NB4 (cell line): ENCODE data around the gene TM4SF20.

ENCODE experiments used
- CTCF ChIP-seq: IDR thresholded peaks from one replicate; pipeline ENCODE4 v1.5.1; 2012; ENCODE audit warnings: low read depth, low read length
- MYC ChIP-seq: IDR thresholded peaks from 2 replicates; pipeline ENCODE4 v1.6.1; 2011; ENCODE audit warnings: low read depth, low read length
- POLR2A ChIP-seq: IDR thresholded peaks from 2 replicates; pipeline ENCODE4 v1.6.1; 2011; ENCODE audit warnings: mild to moderate bottlenecking; ENCODE audit not compliant: insufficient read length; ENCODE audit errors: extremely low read depth
- TF ChIP-seq, protein P1 (sequence below): IDR thresholded peaks from 2 replicates; pipeline ENCODE4 v1.6.1; 2011; ENCODE audit warnings: low read depth, low read length

DNA sequence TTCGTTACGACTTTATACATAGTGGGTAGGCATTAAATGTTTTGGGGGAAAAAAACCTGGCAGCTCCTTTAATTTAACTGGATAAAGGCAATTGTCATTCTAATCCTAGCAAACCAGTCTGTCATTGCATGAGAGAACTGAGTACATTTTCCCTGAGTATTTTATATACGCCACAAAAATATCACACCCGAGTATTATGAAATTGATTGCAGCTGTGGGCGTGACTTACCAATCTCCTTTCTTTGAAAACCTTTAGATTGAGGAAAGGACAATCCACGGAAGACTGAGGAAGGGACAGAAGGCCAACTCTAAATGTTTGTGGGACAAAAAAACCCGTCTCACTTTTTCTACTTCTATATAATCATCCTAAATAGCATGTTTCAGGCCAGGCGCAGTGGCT, 9.0 kb downstream of the TM4SF20 start:
- TF ChIP-seq, protein P1, sequence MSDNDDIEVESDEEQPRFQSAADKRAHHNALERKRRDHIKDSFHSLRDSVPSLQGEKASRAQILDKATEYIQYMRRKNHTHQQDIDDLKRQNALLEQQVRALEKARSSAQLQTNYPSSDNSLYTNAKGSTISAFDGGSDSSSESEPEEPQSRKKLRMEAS, result no peak
- TF ChIP-seq CTCF (no peak), POLR2A (no peak), MYC (no peak)
